ENCODE results near the gene LCE2C. TPM values are rescaled to one million over a fixed set of nuclear protein-coding genes. Genes with fewer than 3 reads are reported as not detected.

LCE2C gene
- total RNA-seq, 1 experiment from 2014 or later, result not detected

DNA sequence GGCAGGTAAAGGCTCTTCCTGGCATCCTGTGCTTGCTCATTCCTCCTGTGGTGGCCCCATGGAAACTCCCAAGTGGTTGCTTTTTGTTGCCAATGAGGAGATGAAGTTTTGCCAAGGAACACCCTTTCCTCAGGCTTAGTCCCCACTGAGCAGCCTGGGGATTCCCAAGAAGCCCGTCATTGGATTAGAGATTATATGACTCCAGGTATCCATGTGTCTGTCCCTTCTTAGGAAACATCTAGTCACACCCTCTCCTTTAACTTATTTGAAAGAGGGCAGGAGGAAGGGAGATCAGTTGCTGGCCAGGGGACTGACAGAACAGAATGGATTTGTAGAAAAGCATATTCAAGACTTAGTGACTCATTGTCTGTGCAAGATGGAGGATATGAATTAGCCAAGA lies 48.3 kb upstream of the LCE2C start:
- no peaks in the 10 kb centered on the region for H3K79me1 ChIP-seq (ENCODE audit: insufficient read depth, low read depth, low read length, poor library complexity, severe bottlenecking)
- no peak for TF ChIP-seq CTCF (conservative IDR thresholded peaks at IDR 0.05)
- H3K23ac ChIP-seq (ENCODE audit: insufficient read length, low read depth, low read length), result no peak overlapping the region
- H2AK5ac ChIP-seq (ENCODE audit: insufficient read length, low read length), result no peak overlapping the region
- no peak overlapping the region for H3K4me2 ChIP-seq (ENCODE audit: insufficient read depth, insufficient read length, low read length)
- no peak overlapping the region for H4K5ac ChIP-seq (ENCODE audit: insufficient read length, low read depth, low read length)
- no peak overlapping the region for H2BK120ac ChIP-seq (ENCODE audit: low read depth, low read length, poor library complexity, severe bottlenecking)
- H3K4me1 ChIP-seq (ENCODE audit: insufficient read depth, low read length), result no peaks in the 10 kb centered on the region
- no peak overlapping the region for H4K8ac ChIP-seq (replicated peaks; ENCODE audit: insufficient read length, low read depth, low read length)
- no peaks in the 10 kb centered on the region for H3K4me1 Mint-ChIP-seq
- H3K27ac Mint-ChIP-seq, result no peak overlapping the region
- H3K14ac ChIP-seq (ENCODE audit: insufficient read depth, low read length), result no peak overlapping the region
- no peak overlapping the region for H2BK15ac ChIP-seq (ENCODE audit: low read depth, low read length)
- H3T11ph ChIP-seq (ENCODE audit: low read length), result no peak overlapping the region
- WGBS (ENCODE audit: extremely low coverage, insufficient read length, low lambda C conversion rate), result no CpG with 5 or more reads among the region's 1 CpG
- no peaks in the 10 kb centered on the region for H4K20me1 ChIP-seq (ENCODE audit: control insufficient read depth, insufficient read depth, insufficient read length)
- DNase-seq, result no peak
- no peak overlapping the region for H2BK12ac ChIP-seq (ENCODE audit: insufficient read length, low read depth, low read length)
- no peak overlapping the region for H2BK5ac ChIP-seq (ENCODE audit: insufficient read length, low read length)
- no peak overlapping the region for H3K56ac ChIP-seq (ENCODE audit: insufficient read length, low read depth, low read length)
- no peak overlapping the region for H3K18ac ChIP-seq (ENCODE audit: insufficient read length, low read depth, low read length)
- no peaks in the 10 kb centered on the region for H3K27me3 ChIP-seq (ENCODE audit: insufficient read depth, low read length)
- no peaks in the 10 kb centered on the region for H3K23me2 ChIP-seq (ENCODE audit: insufficient read length, low read depth, low read length, poor library complexity, severe bottlenecking)
- no peak overlapping the region for H3K9ac ChIP-seq (ENCODE audit: extremely low read depth, insufficient read length, low read length)
- H3K79me2 ChIP-seq (ENCODE audit: insufficient read depth, low read length), result no peaks in the 10 kb centered on the region
- peaks cover 10 to 48% (median 15%) of the 10 kb centered on the region in 3 experiments; a peak in 6 of 7 replicates for H3K36me3 Mint-ChIP-seq (ENCODE audit: insufficient read depth in 1 of 3, low read depth in 3 of 3)
- no peak overlapping the region for H4K91ac ChIP-seq (ENCODE audit: insufficient read length, low read depth, low read length)
- no peak overlapping the region for H2AFZ ChIP-seq (ENCODE audit: low read length)
- no peak overlapping the region for H3K4ac ChIP-seq (ENCODE audit: low read depth, low read length)
- H3K9me3 ChIP-seq (ENCODE audit: control insufficient read depth, low read depth, low read length), result peaks cover 96% of the 10 kb centered on the region
- peaks cover 90 to 92% of the 10 kb centered on the region in 2 experiments for H3K9me3 Mint-ChIP-seq
- peaks cover 2% of the 10 kb centered on the region for H3K27me3 Mint-ChIP-seq (ENCODE audit: low read depth)
- H2BK20ac ChIP-seq (ENCODE audit: low read depth, low read length, poor library complexity, severe bottlenecking), result no peak overlapping the region
- H3K27ac ChIP-seq (ENCODE audit: insufficient read length, low read depth, low read length), result no peak overlapping the region
- H3K4me3 Mint-ChIP-seq, result no peak overlapping the region
